GM03348 (cell line): ENCODE data around the gene CMYA5.
"Not testable (repeated sequence)": the region's sequence is repeated elsewhere in the genome, so short reads cannot be mapped to it uniquely, and the experiment has no call there.

Source experiments
- DNase-seq: peaks from one replicate; pipeline ENCODE4 v3.0.0; 2012; ENCODE audit warnings: low spot score

Gene CMYA5

DNA sequence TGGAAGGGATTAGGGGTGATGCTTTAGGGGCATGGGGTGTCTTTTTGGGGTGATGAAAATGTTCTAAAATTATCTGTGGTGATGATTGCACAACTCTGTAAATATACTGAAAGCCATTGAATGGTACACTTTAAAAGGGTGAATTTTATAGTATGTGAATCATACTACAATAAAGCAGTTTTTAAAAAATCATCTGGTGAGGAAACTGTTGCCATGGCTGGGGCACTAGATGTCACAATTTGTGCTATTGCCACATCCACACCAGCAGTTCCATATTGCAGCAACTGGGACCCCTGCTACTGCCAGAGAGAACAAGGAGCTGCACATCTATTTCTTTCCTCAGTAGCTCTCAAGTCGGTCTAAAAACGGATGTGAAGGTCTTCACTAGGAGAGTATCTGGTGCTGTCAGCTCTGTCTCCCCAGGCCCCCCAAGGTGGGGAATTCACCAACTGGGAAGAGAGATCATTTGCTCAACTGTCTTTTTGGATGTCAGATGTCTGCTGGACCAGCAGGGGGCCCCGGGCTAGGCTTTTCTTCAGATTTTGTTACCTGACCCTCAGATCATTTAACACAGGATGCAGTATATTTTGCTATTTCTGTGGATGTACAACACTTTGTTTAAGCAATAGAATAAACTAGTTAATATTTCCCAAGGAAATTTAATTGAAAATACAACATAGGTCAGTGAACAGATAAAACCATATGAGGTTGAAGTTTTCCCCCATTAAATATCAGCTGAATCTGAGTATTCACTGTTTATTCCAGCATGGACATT is 13.2 kb downstream of the CMYA5 start:
- peak; percentile 62 for DNase-seq

GRCh38 chr5:79703381-79703645 is 13.7 kb downstream of the CMYA5 start:
- no peak for DNase-seq

GRCh38 chr5:79704553-79704952 is 14.9 kb downstream of the CMYA5 start:
- DNase-seq: no peak

DNA sequence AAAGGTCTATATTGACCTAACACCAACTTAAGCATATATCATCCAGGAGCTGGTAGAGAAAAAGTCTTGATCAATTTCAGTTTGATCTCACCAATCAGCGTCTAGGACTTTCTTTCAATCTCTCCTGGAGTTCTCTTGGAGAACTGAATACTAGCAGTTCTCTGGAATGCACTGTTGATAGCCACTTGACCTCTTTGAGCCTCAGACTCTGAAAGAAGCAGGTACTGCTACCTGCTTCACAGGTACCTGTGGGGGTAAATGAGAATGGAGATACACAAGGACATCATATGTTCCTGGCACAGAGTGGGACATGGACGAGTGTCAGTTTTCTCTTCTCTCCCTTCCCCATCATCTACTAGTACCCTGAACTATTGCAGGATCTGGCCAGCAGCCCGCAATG is 16.0 kb downstream of the CMYA5 start:
- DNase-seq: no peak

GRCh38 chr5:79706317-79706716 is 16.7 kb downstream of the CMYA5 start:
- DNase-seq: not testable (repeated sequence)

DNA sequence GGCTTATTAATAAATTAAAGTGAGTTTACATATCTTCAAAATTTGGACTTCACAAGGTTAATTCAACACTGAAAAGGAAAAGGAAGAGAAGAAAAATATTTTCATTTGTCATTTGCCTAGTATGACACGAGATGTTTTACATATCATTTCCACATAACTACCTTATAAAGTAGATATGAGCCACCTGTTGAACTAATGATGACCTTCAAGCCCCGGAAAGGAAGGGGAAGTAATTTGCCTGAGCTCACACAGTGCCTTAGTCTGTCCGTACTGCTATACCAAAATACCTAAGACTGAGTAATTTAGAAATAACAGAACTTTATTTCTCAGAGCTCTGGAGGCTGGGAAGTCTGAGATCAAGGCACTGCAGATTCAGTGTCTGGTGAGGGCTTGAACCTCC is 17.9 kb downstream of the CMYA5 start:
- no peak for DNase-seq

DNA sequence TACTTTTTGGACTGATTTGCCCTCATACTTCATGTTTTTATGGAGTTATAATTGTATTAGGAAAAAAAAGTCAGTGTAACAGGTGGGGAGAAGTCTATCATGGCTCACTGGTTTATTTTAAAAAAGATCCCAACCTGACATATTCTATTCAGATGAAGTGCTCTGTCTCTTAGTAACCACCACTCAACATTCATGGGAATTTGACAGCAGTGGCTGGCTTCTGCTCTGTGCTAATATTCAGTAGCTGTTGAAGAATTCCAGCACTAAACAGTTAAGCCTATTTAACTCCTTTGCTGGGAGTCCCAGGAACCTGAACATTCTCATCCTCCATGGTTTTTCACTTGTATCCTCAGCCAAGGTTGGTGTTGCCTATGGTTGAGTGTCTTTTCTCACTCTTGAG is 23.1 kb downstream of the CMYA5 start:
- no peak for DNase-seq

DNA sequence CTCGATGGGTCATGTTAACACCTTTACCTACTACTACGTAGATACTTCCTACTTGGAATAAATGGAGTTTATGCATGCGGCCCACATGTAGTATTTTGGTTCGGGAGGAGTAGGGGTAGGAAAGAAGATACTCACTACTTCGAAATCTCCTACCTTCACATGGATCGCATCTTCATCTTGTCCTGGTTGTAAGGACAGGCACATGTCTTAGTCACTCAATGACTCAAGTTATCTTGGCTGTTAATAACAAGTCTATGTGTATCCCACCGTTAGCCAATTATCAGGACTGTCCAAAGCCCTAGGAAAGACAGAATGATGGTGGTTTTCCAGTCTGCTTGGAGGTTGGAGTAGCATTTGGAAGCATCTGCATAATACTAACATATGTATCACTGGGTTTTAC is 24.1 kb downstream of the CMYA5 start:
- no peak for DNase-seq

DNA sequence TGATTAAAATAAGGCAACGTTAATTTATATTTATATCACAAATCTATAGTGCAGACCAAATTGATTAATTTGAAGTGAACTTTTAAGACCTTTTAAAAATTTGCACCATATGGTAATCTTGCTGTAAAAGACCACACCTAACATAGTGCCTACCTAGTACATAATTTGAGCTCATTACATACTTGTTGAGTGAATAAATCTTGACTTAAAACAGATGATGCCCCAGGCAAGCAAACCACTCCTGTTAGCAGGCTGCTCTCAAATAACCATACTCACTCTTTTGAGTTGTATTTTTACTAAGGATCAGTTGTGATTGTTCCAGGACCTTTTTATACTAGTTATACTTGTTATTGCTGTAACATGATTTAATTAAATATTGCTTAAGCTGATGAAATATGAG is 27.2 kb downstream of the CMYA5 start:
- DNase-seq: no peak

DNA sequence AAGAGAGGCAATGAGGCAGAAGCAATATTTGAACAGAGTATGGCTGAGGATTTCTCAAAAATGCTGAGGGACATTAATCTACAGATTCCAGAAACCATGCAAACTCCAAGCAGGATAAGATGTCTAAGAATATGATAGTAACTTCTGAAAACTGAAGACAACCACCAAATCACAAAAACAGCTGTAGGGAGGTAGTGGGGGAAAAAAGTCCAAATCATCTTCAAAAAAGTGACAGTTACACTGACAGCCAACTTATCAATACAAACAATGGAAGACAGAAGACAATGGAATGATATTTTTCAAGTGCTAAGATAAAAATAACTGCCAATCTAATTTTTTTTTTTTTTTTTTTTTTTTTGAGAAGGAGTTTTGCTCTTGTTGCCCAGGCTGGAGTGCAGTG is 30.5 kb downstream of the CMYA5 start:
- DNase-seq: no peak

DNA sequence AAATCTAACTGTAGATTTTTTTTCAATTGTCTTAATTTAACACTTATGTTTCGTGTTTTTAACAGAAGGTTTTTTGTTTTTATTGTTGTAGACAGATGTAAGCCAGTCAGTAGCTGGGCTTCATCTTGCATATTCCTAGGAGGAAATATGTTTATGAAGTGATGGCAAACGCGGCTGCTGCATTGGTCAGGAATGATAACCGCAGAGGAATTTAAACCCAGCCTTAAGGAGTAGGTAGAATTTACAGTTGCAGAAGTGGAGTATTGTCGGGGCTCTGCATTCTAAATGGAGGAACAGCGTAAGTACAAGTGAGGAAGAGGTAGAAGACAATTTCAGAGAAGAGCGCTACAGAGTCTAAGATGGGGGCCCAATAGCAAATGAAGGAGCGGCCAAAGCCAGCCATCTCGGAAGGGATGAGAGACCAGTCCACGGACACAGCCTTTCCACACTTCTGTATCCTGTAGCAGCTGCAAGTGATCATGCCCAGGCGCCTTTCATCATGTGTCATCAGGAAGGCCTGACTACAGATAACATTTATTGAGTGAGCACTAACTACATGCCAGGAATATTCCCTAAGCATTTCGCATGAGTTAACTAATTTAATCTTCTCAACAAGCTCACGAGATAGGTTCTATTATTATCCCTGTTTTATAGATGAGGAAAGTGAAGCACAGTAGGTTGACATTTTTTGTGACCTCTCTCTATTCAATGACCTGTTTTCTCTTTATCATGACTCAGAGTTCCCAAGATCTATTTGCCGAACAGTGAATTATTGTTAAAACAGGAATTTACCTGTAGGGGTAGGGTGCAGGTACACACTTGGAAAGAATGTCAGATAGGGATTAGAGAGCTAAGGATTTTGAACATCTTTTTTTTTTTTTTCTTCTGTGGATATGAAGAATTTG is 38.1 kb downstream of the CMYA5 start:
- no peak for DNase-seq

DNA sequence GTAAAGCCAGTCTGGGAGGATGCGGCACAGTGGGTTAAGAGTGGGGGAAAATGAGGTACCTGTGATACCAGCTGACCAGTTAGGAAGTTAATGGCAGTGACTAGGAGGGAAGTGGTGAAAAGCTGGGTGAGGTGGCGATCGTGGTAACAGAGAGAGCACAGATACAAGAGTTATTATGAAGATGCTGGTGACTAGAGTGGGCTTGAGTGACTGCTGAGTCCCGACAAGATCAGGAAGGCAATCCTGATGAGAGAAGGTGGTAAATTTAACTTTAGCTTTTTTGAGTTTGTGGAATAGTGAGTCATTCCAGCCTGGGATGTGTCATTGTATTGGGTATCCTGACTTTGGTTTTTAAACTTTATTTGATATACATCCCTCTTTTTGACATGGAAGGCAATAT is 38.8 kb downstream of the CMYA5 start:
- DNase-seq: no peak

DNA sequence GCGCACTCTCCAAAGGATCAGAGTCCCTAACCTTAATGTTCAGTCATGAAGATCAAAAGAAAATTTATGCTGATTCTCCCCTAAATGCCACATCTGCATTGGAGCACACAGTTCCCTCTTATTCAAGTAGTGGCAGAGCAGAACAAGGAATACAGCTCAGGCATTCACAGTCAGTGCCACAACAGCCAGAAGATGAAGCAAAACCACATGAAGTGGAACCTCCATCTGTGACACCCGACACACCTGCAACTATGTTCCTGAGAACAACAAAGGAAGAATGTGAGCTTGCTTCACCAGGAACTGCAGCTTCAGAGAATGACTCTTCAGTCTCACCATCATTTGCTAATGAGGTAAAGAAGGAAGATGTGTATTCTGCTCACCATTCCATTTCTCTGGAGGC is 40.0 kb downstream of the CMYA5 start:
- no peak for DNase-seq

DNA sequence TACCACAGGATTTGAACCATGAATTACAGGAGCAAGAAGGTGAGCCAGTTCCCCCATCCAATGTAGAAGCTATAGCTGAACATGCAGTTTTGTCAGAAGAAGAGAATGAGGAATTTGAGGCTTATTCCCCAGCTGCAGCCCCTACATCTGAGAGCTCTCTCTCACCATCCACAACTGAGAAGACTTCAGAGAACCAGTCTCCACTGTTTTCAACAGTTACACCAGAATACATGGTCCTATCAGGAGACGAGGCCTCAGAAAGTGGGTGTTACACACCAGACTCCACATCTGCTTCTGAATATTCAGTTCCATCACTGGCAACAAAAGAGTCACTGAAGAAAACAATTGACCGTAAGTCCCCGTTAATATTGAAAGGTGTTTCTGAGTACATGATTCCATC is 40.9 kb downstream of the CMYA5 start:
- DNase-seq: no peak

DNA sequence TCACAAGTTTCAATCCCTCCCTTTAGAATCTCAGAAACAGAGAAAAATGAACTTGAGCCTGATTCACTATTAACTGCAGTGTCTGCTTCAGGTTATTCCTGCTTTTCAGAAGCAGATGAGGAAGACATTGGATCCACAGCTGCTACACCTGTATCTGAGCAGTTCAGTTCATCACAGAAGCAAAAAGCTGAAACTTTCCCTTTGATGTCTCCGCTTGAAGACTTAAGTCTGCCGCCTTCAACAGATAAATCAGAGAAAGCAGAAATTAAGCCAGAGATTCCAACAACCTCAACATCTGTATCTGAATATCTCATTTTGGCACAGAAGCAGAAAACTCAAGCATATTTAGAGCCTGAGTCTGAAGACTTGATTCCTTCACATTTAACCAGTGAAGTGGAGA is 42.1 kb downstream of the CMYA5 start:
- DNase-seq: no peak

- no peak for DNase-seq
Measured at GRCh38 chr5:79736528-79737514, 47.2 kb downstream of the CMYA5 start.

- DNase-seq: no peak
Measured at GRCh38 chr5:79738349-79738748, 48.7 kb downstream of the CMYA5 start.

DNA sequence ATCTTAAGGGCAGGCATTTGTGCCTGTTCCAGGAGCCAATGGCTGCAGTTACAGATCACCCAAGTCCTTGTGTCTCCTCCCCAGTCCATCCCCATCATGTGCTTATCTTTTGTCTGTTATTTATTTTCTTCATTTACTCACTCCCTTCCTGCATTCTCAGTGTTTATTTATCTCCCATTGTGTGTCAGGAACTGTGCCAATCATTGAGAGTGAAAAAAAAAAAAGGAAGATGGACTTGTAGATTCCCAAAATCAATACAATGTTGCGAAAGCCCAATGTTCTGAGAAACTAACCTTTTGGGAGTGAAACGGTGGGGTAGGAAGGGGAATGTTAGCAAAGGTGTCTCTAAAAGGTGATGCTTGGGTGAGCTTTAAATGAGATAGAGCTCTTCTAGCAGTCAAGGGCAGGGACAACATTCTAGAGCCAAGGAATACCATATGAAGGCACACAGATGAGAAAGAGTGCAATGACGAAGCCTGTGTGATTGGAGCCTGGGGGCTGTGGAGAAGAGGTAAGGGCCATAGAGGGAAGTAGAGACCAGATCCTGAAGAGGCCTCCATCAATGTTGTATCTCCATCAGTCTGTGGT is 53.0 kb downstream of the CMYA5 start:
- DNase-seq: no peak

DNA sequence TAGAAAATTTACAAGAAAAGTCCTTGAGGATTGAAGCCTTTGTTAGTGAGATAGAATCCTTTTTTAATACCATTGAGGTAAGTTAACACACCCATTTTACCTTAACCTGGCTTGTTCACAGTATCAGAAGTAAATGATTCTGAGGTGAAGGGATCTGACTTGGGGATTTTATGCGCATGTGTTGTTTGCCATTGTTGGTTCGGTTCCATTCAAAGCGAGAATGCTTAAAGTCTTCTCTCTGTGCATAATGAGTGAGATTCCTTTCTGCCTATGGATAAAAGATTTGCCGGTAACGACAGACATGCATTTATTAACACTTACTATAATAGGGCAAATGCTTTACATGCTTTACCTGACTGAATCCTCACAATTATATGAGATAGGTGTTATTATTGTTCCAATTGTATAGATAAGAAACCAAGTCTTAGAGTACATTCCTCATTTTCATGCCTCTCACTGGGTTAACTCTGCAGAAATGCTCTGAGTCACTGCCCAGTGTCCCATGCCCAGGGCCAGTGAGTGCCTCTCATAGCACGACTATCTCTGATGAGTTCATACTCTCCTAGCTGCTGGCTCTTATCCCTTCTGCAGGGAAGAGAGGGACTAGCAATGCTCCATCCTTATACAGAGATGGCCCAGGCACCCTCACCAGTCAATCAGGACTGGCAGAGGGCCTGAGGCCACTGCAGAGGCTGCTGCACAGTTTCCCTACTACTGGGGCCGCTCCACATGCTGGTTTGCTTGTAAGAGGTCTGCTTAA is 54.4 kb downstream of the CMYA5 start:
- peak; percentile 59 for DNase-seq

DNA sequence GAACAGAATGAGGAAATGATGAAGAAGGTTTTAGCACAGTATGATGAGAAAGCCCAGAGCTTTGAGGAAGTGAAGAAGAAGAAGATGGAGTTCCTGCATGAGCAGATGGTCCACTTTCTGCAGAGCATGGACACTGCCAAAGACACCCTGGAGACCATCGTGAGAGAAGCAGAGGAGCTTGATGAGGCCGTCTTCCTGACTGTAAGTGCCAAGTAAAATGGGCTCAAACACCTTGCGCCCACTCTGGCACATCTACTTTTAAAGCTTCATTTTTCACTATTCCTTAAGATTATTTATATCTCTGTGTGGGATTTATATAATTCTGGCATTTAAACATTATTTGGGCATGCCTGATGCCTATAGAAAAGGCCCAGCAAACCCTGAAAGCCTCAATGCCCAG is 55.6 kb downstream of the CMYA5 start:
- DNase-seq: no peak
